ENCODE results near the gene MARF1. TPM values are rescaled to one million over a fixed set of nuclear protein-coding genes. Genes with fewer than 3 reads are reported as not detected.

MARF1 gene
- total and polyA plus RNA-seq, 9 of the 15 experiments (the other 6 are each of a cell fraction or from before 2014, with no cell fraction given): 4.7 to 33.2 (median 11.7) TPM

DNA sequence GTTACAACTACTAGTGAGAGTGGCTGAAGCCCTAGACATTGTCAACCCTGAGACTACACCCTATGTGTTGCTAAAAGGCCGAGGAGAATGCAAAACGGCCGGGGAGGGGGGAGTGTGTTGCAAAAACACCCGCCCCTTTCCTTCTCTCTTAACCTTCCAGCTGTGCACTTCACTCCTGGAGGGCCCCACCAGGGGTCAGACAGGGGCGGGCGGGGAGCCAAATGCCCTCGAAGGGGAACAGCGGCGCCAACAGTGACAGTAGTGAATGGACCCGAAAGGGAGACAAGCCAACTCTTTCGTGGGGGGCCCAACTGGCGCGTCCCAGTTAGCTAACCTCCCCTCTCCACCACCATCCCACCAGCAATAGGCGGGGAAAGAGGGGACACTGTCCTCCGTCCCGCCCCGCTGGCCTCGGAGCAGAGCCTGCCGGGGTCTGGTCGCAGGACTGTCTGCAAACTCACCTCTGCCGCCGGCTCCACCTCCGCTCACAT, 352 bp downstream of the MARF1 start (continued):
- TF ChIP-seq HDAC3 (IDR thresholded peaks at IDR 0.05; ENCODE audit: borderline replicate concordance, partially characterized antibody): peak; percentile 62
- TF ChIP-seq ETV5 (CRISPR knock-in tag; IDR thresholded peaks at IDR 0.05; ENCODE audit: low read depth): peak; percentile 66; the same call in 1 of the 2 replicates
- TF ChIP-seq ARID1B (IDR thresholded peaks at IDR 0.05): peak; percentile 47; the same call in 1 of the 2 replicates
- no peak for TF ChIP-seq HLTF (IDR thresholded peaks at IDR 0.05)
- peak; percentile 85 for TF ChIP-seq RBFOX2 (IDR thresholded peaks at IDR 0.05; ENCODE audit: low read depth, low read length)
- TF ChIP-seq, protein P1, sequence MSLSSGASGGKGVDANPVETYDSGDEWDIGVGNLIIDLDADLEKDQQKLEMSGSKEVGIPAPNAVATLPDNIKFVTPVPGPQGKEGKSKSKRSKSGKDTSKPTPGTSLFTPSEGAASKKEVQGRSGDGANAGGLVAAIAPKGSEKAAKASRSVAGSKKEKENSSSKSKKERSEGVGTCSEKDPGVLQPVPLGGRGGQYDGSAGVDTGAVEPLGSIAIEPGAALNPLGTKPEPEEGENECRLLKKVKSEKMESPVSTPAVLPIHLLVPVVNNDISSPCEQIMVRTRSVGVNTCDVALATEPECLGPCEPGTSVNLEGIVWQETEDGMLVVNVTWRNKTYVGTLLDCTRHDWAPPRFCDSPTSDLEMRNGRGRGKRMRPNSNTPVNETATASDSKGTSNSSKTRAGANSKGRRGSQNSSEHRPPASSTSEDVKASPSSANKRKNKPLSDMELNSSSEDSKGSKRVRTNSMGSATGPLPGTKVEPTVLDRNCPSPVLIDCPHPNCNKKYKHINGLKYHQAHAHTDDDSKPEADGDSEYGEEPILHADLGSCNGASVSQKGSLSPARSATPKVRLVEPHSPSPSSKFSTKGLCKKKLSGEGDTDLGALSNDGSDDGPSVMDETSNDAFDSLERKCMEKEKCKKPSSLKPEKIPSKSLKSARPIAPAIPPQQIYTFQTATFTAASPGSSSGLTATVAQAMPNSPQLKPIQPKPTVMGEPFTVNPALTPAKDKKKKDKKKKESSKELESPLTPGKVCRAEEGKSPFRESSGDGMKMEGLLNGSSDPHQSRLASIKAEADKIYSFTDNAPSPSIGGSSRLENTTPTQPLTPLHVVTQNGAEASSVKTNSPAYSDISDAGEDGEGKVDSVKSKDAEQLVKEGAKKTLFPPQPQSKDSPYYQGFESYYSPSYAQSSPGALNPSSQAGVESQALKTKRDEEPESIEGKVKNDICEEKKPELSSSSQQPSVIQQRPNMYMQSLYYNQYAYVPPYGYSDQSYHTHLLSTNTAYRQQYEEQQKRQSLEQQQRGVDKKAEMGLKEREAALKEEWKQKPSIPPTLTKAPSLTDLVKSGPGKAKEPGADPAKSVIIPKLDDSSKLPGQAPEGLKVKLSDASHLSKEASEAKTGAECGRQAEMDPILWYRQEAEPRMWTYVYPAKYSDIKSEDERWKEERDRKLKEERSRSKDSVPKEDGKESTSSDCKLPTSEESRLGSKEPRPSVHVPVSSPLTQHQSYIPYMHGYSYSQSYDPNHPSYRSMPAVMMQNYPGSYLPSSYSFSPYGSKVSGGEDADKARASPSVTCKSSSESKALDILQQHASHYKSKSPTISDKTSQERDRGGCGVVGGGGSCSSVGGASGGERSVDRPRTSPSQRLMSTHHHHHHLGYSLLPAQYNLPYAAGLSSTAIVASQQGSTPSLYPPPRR (CRISPR knock-in tag; IDR thresholded peaks at IDR 0.05; ENCODE audit: borderline replicate concordance): peak; percentile 83; the same call in 1 of the 2 replicates
- TF ChIP-seq MECOM (CRISPR knock-in tag; IDR thresholded peaks at IDR 0.05): no peak
- peak; percentile 21 for TF ChIP-seq CTBP1 (IDR thresholded peaks at IDR 0.05; ENCODE audit: borderline replicate concordance)
- TF ChIP-seq CBX3 (IDR thresholded peaks at IDR 0.05; ENCODE audit: borderline replicate concordance in 1 of 2, low read length in 2 of 2): peak in 1 of 2 experiments; percentile 69; a peak in 1 of 3 replicates
- TF ChIP-seq, protein P2, sequence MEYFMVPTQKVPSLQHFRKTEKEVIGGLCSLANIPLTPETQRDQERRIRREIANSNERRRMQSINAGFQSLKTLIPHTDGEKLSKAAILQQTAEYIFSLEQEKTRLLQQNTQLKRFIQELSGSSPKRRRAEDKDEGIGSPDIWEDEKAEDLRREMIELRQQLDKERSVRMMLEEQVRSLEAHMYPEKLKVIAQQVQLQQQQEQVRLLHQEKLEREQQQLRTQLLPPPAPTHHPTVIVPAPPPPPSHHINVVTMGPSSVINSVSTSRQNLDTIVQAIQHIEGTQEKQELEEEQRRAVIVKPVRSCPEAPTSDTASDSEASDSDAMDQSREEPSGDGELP (CRISPR knock-in tag; IDR thresholded peaks at IDR 0.05; ENCODE audit: borderline replicate concordance): peak; percentile 99
- TF ChIP-seq, protein P3, sequence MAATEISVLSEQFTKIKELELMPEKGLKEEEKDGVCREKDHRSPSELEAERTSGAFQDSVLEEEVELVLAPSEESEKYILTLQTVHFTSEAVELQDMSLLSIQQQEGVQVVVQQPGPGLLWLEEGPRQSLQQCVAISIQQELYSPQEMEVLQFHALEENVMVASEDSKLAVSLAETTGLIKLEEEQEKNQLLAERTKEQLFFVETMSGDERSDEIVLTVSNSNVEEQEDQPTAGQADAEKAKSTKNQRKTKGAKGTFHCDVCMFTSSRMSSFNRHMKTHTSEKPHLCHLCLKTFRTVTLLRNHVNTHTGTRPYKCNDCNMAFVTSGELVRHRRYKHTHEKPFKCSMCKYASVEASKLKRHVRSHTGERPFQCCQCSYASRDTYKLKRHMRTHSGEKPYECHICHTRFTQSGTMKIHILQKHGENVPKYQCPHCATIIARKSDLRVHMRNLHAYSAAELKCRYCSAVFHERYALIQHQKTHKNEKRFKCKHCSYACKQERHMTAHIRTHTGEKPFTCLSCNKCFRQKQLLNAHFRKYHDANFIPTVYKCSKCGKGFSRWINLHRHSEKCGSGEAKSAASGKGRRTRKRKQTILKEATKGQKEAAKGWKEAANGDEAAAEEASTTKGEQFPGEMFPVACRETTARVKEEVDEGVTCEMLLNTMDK (IDR thresholded peaks at IDR 0.05; ENCODE audit: borderline replicate concordance, insufficient read depth, low read depth, low read length, poor library complexity, severe bottlenecking): peak; percentile 94
- TF ChIP-seq ZNF780A (CRISPR knock-in tag; IDR thresholded peaks at IDR 0.05): no peak
- peak; percentile 45; the same call in 1 of the 2 replicates for TF ChIP-seq TCF3 (CRISPR knock-in tag; IDR thresholded peaks at IDR 0.05)
- peak; percentile 73 for TF ChIP-seq PCBP1 (IDR thresholded peaks at IDR 0.05; ENCODE audit: low read depth, low read length, poor library complexity, severe bottlenecking)
- TF ChIP-seq MAZ (CRISPR knock-in tag; conservative IDR thresholded peaks at IDR 0.05 in 1 of 2, IDR thresholded peaks at IDR 0.05 in 1 of 2): peak; percentile 84 to 89
- peak; percentile 98 for TF ChIP-seq ATF7 (IDR thresholded peaks at IDR 0.05)
- TF ChIP-seq PYGO2 (tag; IDR thresholded peaks at IDR 0.05): no peak
